Pons (tissue), 1 donor: ENCODE data around the gene FAM169A.
A peak's percentile ranks its signal among the peaks of the same experiment; 100 is the strongest.
"Not testable (repeated sequence)": the region's sequence is repeated elsewhere in the genome, so short reads cannot be mapped to it uniquely, and the experiment has no call there.

Experiments used
- DNase-seq: peaks from one replicate; pipeline ENCODE4 v3.0.0-alpha.2; 2016; ENCODE audit warnings: low spot score

FAM169A gene

DNA sequence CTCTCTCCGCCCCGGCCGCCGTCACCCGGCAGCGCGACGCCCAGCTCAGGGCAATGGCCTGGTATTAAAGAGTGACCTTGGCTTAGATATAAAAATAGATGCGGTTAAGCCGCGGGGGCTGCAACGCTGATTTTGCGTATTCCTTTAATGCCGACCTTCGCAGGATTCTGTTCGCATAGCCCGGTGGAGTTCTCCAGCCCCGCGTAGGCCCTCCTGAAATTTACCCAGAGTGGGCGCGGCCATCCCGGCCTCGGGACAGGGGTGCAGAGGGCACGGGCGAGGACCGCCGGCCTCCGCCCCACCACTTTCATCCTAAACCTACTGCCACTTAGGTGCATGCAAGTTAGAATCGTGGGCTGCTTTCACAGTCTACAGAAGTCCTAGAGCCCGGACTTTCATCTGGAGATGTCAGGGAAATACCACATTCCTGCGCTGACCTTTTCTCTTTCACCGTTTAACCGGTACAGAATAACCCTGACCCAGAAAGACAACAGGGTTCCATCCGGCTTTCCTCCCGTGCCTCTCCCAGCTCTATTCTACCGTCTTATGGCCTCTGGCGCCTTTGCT lies 492 bp upstream of the FAM169A start:
- no peak for DNase-seq

DNA sequence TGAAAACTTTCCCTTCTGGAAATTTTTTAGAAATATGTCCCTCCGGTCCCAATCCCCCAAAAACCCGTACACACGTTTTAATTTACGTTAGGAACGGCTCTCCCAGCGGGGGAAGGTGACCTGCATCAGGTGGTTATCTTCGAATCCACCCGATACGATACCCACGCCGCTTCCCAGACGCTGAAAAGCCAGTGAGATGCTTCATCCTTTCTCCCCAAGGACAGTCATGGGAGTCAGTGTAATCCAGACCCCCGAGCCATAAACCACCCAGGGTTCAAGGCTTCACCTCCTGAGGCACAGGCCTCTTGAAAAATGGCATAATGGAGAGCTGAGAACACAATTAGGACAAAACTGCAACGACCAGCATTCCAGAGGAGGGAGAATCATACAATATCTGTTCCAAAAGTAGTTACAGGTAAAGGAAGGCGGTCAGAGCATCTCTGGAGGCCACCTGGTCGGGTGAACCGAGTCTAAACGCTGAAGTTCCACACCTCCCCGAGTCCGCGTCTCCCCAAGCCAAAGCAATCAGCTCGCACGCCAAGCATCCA lies 857 bp downstream of the FAM169A start:
- DNase-seq, result peak; percentile 42

GRCh38 chr5:74864823-74865222 lies 1.4 kb downstream of the FAM169A start:
- DNase-seq, result peak; percentile 58

GRCh38 chr5:74863726-74864125 lies 2.5 kb downstream of the FAM169A start:
- DNase-seq, result peak; percentile 20

DNA sequence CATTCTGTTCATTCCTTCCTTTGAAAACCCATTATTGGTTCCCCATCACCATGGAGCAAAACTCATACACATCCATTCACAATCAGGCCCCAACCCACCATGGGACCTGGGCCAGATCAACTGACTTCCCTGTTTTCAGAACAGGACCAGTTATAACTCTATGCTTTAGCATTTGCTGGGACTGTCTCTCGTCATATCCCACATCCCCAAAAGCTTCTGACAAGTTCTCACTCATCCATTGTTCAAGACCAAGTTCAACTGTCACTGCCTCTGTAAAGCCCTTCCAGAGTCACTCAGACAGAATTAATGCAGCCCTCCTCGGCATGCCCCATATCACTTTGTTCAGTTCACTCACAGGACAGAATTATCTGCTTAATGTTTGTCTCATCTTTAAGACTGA lies 4.0 kb downstream of the FAM169A start:
- peak; percentile 22 for DNase-seq

DNA sequence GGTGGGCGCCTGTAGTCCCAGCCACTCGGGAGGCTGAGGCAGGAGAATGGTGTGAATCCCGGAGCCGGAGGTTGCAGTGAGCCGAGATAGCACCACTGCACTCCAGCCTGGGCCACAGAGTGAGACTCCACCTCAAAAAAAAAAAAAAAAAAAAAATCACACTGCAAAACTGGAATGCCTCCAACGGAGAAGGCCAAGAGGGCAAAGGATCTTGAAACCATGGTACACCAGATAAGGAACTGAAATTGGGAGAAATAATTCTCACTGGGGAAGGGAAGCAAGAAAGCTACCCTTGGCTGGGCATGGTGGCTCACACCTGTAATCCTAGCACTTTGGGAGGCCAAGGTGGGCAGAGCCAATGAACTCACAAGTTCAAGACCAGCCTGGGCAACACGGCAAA lies 9.2 kb downstream of the FAM169A start:
- not testable (repeated sequence) for DNase-seq

GRCh38 chr5:74853256-74853655 lies 12.9 kb downstream of the FAM169A start:
- no peak for DNase-seq

DNA sequence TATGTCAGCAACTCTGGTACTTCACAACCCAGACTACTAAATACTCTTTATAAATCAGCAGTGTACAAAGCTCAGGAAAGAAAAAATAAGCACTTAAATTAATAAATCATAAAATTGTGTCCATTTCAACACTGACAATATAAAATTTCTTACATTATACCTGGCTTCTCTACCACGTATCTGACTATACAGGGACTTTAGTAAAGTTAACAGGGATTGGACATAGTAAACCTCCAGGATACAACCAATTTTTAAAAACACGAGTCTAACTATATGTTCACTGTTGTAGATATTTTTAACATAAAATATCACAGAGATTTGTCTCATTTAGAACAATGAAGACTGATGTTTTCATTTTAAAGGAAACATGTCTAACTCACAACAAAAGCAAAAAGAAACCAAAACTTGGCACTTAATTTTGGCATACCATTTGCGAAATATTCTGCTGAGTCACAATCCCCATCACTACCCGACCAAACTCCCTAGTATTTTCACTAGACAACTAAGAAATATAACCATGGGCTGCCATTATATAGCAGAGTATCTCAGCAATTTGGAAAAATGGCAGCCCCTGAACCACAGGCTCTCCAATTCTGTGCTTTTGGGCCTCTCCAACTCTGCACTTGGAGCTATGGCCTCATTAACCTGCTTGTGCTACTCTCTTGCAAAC lies 14.4 kb downstream of the FAM169A start:
- DNase-seq, result peak; percentile 53

- DNase-seq, result no peak
Observed at GRCh38 chr5:74850789-74851425, 15.3 kb downstream of the FAM169A start.

DNA sequence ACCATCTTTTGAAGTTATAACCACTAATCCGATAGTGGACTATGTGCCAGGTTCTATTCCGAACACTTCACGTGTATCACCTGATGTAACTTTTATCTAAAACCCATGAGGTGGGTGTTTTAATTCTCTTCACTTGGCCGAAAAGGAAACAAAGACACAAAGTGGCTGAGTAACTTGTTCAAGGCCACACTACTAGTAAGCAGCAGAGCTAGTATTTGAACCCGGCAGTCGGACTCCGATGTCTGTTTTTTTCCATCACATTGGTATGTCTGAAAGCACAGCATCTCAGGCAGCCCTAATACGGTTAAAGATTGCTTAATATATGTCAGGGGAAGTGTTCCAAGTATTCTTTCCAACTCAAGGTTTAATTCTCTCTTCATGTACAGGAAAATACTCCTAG lies 16.2 kb downstream of the FAM169A start:
- DNase-seq, result no peak

DNA sequence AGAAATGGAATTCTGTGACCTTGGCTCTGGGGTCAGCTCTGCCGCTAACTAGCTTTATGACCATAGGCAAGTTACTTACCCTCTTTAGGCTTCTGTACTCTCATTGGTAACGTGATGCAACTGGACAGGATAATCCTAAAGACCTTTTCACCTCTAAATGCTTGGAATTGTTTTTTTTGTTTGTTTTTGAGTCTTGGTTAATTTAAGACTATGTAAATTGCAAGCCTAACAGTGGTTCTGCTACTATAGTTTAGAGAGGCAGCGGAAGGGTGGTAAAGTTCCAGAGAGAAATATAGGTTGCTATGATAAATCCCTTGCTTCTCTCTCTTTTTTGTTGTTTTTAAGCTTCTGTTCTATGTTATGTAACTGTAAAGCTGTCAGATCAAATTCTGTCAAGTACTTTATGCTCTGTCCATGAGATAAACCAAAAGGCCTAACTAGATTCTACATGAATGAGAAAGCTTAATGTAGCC lies 17.6 kb downstream of the FAM169A start:
- no peak for DNase-seq

- DNase-seq, result no peak
Observed at GRCh38 chr5:74839229-74839628, 27.0 kb downstream of the FAM169A start.

- DNase-seq, result no peak
Observed at GRCh38 chr5:74838262-74838661, 27.9 kb downstream of the FAM169A start.

- no peak for DNase-seq
Observed at GRCh38 chr5:74837115-74837514, 29.1 kb downstream of the FAM169A start.

DNA sequence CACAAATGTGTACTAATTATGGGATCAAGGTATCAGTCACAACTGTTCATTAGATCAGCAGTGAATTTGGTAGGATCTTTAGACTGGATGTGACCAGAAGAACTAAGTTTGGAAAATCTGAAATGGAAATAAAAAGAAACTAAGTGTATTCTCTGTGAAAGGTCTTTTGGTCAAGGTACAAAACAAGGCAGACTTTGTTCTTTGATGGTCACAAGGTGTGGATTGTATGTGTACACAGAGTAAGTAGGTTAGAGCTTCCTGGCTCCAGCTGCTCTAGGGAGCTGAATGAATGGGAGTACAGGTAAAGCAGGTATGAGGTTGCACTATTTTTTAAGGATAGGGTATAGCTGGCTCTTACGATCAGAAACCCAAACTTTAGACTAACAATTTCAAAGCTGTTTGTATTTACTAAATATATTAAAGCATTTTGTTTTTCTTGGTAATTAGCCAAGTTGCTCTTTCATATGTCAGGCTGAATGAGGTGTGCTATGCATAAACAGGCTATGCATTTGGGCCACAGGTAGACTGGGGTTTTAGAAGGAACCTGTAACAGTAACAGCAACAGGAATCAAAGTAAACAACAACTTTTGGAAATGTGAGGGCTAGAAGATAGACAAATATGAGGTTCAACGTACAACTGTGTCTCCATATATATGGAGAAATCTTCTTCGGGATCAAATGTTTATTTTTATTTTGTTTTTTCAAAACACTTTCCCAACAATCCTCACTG lies 32.5 kb downstream of the FAM169A start:
- DNase-seq, result no peak

DNA sequence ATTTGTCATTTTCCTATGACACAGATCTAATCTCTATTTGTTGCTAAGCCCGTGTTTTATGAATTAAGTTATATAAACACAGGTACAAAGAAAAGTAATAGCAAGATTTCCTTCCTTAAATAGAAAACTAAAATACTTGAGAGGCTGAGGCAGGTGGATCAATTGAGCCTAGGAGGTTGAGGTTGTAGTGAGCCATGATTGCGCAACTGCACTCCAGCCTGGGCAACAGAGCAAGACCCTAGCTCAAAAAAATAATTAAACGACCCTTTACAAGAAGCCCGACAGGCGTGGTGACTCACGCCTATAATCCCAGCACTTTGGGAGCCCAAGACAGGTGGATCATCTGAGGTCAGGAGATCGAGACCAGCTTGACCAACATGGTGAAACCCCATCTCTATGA lies 36.8 kb downstream of the FAM169A start:
- DNase-seq, result no peak

DNA sequence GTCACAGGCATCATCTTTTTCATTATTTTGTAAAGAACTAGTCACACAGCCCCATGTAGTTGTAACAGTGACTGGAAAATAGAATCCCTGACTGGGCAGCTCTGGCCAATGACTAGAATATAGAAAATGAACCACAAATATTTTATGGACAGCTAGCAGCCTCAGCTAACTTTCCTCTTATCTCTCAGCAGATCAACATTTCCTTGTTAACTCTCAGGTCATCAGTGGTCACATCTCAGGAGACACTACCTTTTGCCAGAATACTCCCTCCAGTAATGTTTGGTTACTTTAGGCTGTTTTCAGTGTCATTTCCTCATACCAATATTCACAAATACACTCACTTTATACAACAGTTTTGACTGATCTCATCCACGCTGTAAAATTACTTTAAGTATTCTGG lies 43.9 kb downstream of the FAM169A start:
- no peak for DNase-seq

GRCh38 chr5:74816875-74817274 lies 49.3 kb downstream of the FAM169A start:
- no peak for DNase-seq

GRCh38 chr5:74810915-74811314 lies 55.3 kb downstream of the FAM169A start:
- no peak for DNase-seq

DNA sequence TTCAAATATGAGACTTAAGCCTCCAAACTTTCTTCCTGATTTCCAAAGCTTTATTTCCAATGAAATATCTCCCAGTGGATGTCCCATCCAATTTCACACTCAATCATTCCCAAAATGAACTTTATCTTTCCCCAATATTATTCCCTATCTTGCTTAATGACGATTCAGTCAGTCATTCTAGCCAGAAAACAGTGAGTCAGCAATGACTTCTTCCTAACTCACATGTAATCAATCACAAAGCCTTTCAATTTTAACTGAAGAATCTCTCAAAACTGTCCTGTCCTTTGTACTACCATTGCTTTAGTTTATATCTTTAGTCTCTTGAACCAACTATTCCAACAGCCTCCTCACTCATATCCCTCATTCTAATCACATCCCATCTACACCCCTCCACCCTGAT lies 64.2 kb downstream of the FAM169A start:
- no peak for DNase-seq

GRCh38 chr5:74801197-74801596 lies 65.0 kb downstream of the FAM169A start:
- DNase-seq, result no peak
